Measurements from ENCODE around the gene OR51B4. TPM values are rescaled to one million over a fixed set of nuclear protein-coding genes. Genes with fewer than 3 reads are reported as not detected.
"Not testable (repeated sequence)": the region's sequence is repeated elsewhere in the genome, so short reads cannot be mapped to it uniquely, and the experiment has no call there.

Gene OR51B4
- total RNA-seq, 1 experiment from 2014 or later: not detected

- no peaks in the 10 kb centered on the region for H3K9me3 Mint-ChIP-seq (ENCODE audit: low read depth, unreplicated experiment)
- DNase-seq: no peak
- BruUV-seq (replicated peaks): no TSS peak
- CTCF ChIA-PET: no interaction called here
- H3K27me3 Mint-ChIP-seq (ENCODE audit: unreplicated experiment): no peaks in the 10 kb centered on the region
- no peak overlapping the region for H3K4me3 Mint-ChIP-seq (ENCODE audit: low read depth, unreplicated experiment)
- intact Hi-C loops (cut with micrococcal nuclease; ENCODE audit: unreplicated experiment): no loop called here
- H3K36me3 Mint-ChIP-seq (ENCODE audit: insufficient read depth, unreplicated experiment): no peaks in the 10 kb centered on the region
- no peaks in the 10 kb centered on the region for H3K4me1 Mint-ChIP-seq (ENCODE audit: low read depth, unreplicated experiment)
- H3K27ac Mint-ChIP-seq (ENCODE audit: unreplicated experiment): no peak overlapping the region
- TF ChIP-seq CTCF (IDR thresholded peaks at IDR 0.05; ENCODE audit: unreplicated experiment): no peak
Observed at GRCh38 chr11:5335170-5335569, 33.4 kb upstream of the OR51B4 start.

DNA sequence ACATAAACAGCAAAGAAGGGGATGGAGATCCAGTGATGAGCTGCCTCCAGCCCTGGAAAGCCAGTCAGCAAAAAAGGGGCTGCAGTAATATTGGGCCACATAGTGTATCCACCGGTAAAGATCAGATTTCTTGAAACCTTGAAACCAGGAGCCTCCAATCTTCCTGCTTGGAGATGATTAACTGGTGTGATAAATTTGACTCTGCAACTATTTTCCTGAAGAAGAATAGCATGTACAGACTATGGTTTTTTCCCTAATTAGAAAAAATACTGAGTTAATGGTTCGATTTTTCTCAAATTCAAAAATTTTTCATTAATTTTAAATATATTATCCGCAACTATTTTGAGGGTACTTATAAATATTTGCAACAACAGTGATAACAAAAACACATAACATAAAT is 22.5 kb upstream of the OR51B4 start, which contains the start of gene OR51B2:
Gene OR51B2 (minus strand): TSS at position 101 of the 400 bp plus-strand sequence. CDS start 0 bp downstream, at position 101.
- Mint-ChIP-seq H3K36me3 (ENCODE audit: insufficient read depth, unreplicated experiment) (no peaks in the 10 kb centered on the region), H3K27me3 (ENCODE audit: unreplicated experiment) (no peaks in the 10 kb centered on the region), H3K4me3 (ENCODE audit: low read depth, unreplicated experiment) (no peak within 1 kb of the TSS), H3K9me3 (ENCODE audit: low read depth, unreplicated experiment) (no peaks in the 10 kb centered on the region), H3K4me1 (ENCODE audit: low read depth, unreplicated experiment) (no peaks in the 10 kb centered on the region), H3K27ac (ENCODE audit: unreplicated experiment) (no peak within 1 kb of the TSS)
- intact Hi-C loops (cut with micrococcal nuclease; ENCODE audit: unreplicated experiment): no loop called here
- DNase-seq: no peak
- BruUV-seq (replicated peaks): no TSS peak
- CTCF ChIA-PET: no interaction called here
- no peak for TF ChIP-seq CTCF (IDR thresholded peaks at IDR 0.05; ENCODE audit: unreplicated experiment)

DNA sequence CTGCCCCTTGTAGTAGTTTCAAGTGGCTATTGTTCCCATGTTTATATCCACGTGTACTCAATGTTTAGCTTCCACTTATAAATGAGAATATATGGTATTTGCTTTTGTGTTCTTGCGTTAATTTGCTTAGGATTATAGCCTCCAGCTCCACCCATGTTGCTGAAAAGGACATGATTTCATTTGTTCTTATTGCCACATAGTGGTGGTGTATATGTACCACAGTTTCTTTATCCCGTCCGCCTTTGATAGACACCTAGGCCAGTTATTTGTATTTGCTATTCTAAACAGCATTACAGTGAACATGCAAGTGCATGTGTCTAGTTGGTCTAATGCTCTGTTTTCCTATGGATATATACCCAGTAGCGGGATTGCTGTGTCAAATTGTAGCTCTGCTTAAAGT is 15.5 kb upstream of the OR51B4 start:
- Mint-ChIP-seq H3K9me3 (ENCODE audit: low read depth, unreplicated experiment) (peaks cover 2% of the 10 kb centered on the region), H3K27me3 (ENCODE audit: unreplicated experiment) (peaks cover 13% of the 10 kb centered on the region), H3K36me3 (ENCODE audit: insufficient read depth, unreplicated experiment) (no peaks in the 10 kb centered on the region), H3K4me1 (ENCODE audit: low read depth, unreplicated experiment) (no peaks in the 10 kb centered on the region), H3K4me3 (ENCODE audit: low read depth, unreplicated experiment) (no peak overlapping the region), H3K27ac (ENCODE audit: unreplicated experiment) (no peak overlapping the region)
- no peak for TF ChIP-seq CTCF (IDR thresholded peaks at IDR 0.05; ENCODE audit: unreplicated experiment)
- CTCF ChIA-PET: no interaction called here
- BruUV-seq (replicated peaks): no TSS peak
- intact Hi-C loops (cut with micrococcal nuclease; ENCODE audit: unreplicated experiment): no loop called here
- DNase-seq: no peak

DNA sequence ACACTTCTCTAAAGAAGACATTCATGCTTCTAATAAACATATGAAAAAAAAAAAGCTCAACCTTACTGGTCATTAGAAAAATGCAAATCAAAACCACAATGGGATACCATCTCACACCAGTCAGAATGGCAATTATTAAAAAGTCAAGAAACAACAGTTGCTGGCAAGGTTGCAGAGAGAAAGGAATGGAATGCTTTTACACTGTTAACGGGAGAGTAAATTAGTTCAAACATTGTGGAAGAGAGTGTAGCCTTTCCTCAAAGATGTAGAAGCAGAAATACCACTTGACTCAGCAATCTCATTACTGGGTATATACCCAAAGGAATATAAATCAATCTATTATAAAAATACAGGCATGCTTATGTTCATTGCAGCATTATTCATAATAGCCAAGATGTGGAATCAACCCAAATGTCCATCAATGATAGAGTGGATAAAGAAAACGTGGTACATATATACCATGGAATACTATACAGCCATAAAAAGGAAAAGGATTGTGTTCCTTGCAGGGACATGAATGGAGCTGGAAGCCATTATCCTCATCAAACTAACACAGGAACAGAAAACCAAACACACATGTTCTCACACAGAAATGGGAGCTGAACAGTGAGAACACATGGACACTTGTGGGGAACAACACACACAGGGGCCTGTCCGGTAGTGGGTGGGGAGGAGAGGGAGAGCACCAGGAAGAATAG is 11.7 kb upstream of the OR51B4 start:
- intact Hi-C loops (cut with micrococcal nuclease; ENCODE audit: unreplicated experiment); H3K9me3 Mint-ChIP-seq (ENCODE audit: low read depth, unreplicated experiment); H3K4me1 Mint-ChIP-seq (ENCODE audit: low read depth, unreplicated experiment); BruUV-seq (replicated peaks); H3K36me3 Mint-ChIP-seq (ENCODE audit: insufficient read depth, unreplicated experiment); H3K27ac Mint-ChIP-seq (ENCODE audit: unreplicated experiment); CTCF ChIA-PET; DNase-seq; H3K4me3 Mint-ChIP-seq (ENCODE audit: low read depth, unreplicated experiment): not testable (repeated sequence)
- peaks cover 20% of the 10 kb centered on the region for H3K27me3 Mint-ChIP-seq (ENCODE audit: unreplicated experiment)

- H3K36me3 Mint-ChIP-seq (ENCODE audit: insufficient read depth, unreplicated experiment): no peaks in the 10 kb centered on the region
- peaks cover 26% of the 10 kb centered on the region for H3K27me3 Mint-ChIP-seq (ENCODE audit: unreplicated experiment)
- CTCF ChIA-PET: no interaction called here
Observed at GRCh38 chr11:5310423-5310822, 8.7 kb upstream of the OR51B4 start.

More at GRCh38 chr11:5310423-5310822, 8.7 kb upstream of the OR51B4 start:
- no TSS peak for BruUV-seq (replicated peaks)
- Mint-ChIP-seq H3K4me1 (ENCODE audit: low read depth, unreplicated experiment) (no peaks in the 10 kb centered on the region), H3K4me3 (ENCODE audit: low read depth, unreplicated experiment) (no peak overlapping the region), H3K9me3 (ENCODE audit: low read depth, unreplicated experiment) (peaks cover 5% of the 10 kb centered on the region), H3K27ac (ENCODE audit: unreplicated experiment) (no peak overlapping the region)
- TF ChIP-seq CTCF (IDR thresholded peaks at IDR 0.05; ENCODE audit: unreplicated experiment): no peak
- intact Hi-C loops (cut with micrococcal nuclease; ENCODE audit: unreplicated experiment): no loop called here
- DNase-seq: no peak

Data from Calu3 (cell line).